ENCODE measurements around the gene UBE2O.

DNA sequence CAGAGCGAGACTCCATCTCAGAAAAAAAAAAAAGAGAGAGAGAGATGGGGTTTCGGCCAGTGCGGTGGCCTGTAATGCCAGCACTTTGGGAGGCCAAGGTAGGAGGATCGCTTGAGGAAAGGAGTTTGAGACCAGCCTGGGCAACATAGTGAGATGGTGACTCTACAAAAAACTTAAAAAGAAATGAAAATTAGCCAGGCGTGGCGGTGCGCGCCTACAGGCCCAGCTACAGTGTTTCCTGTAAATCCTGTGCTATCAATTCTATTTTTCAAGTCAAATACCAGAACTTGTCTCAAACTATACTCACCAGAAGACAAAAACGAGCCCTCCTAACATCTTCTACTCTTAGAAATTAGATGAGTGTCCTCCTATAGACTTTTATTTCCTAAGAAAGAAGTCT lies 19.3 kb downstream of the UBE2O start:
- TF ChIP-seq, protein P1, sequence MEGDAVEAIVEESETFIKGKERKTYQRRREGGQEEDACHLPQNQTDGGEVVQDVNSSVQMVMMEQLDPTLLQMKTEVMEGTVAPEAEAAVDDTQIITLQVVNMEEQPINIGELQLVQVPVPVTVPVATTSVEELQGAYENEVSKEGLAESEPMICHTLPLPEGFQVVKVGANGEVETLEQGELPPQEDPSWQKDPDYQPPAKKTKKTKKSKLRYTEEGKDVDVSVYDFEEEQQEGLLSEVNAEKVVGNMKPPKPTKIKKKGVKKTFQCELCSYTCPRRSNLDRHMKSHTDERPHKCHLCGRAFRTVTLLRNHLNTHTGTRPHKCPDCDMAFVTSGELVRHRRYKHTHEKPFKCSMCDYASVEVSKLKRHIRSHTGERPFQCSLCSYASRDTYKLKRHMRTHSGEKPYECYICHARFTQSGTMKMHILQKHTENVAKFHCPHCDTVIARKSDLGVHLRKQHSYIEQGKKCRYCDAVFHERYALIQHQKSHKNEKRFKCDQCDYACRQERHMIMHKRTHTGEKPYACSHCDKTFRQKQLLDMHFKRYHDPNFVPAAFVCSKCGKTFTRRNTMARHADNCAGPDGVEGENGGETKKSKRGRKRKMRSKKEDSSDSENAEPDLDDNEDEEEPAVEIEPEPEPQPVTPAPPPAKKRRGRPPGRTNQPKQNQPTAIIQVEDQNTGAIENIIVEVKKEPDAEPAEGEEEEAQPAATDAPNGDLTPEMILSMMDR (IDR thresholded peaks at IDR 0.05; ENCODE audit: low read depth, low read length, poor library complexity, severe bottlenecking), result no peak
- no peak for TF ChIP-seq EZH2phosphoT487 (IDR thresholded peaks at IDR 0.05; ENCODE audit: borderline replicate concordance, low read length)
